Measurements from ENCODE around the gene MAB21L4.

MAB21L4 gene

GRCh38 chr2:240906911-240907590 lies 11.1 kb upstream of the MAB21L4 start:
- no peak for DNase-seq (ENCODE audit: extremely low read depth, low read depth)
- TF ChIP-seq CTCF (IDR thresholded peaks at IDR 0.05; ENCODE audit: low read depth, low read length, missing control alignments) = no peak
- no peak overlapping the region for H3K4me3 ChIP-seq (replicated peaks; ENCODE audit: low read depth, low read length)

DNA sequence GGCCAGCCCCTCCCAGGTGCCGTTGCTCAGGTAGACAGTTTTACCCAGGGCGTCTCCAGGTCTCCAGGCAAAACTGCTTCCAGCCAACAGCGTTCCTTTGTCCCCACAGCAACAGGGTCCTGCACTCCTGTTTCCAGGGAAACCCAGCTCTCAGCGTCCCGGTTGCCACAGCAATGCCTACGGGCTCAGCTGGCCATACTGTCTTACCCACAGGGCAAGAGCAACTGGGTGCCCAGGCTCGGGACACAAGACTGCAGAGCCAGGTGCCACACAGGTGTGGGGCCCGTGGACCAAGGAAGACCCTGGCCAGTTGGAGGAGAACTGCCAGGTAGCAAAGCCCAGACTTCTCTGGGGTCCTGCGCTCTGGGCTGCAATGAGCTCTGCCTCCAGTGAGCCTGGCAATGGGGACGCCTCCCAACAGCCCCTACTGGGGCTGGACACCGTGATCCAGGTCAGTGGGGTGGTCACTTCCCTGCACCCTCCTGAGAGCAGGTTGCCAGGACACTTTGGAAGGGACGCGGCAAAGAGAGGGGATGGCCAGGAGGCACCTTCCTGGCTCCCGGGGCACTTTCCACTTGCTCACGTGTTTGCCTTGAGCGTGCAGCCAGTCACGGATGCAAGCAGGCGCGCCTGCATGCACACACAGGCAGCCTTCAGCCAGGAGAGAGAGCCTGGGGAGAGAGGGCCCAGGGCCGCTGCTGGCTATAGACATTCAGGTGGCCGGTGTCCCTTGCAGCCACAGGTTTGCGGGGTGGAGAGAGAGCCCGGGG lies 10.4 kb upstream of the MAB21L4 start, which contains the start of gene CROCC2:
Gene CROCC2 (plus strand): TSS at position 196 of the 770 bp plus-strand sequence. CDS start 178 bp downstream, at position 374.
- no peak within 1 kb of the TSS for H3K4me3 ChIP-seq (replicated peaks; ENCODE audit: low read depth, low read length)
- TF ChIP-seq CTCF (IDR thresholded peaks at IDR 0.05; ENCODE audit: low read depth, low read length, missing control alignments) = no peak
- no peak for DNase-seq (ENCODE audit: extremely low read depth, low read depth)

GRCh38 chr2:240905176-240905781 lies 9.3 kb upstream of the MAB21L4 start:
- no peak for TF ChIP-seq CTCF (IDR thresholded peaks at IDR 0.05; ENCODE audit: low read depth, low read length, missing control alignments)
- DNase-seq (ENCODE audit: extremely low read depth, low read depth) = no peak
- no peak overlapping the region for H3K4me3 ChIP-seq (replicated peaks; ENCODE audit: low read depth, low read length)

GRCh38 chr2:240904216-240905175 lies 8.5 kb upstream of the MAB21L4 start:
- no peak overlapping the region for H3K4me3 ChIP-seq (replicated peaks; ENCODE audit: low read depth, low read length)

GRCh38 chr2:240903191-240904060 lies 7.5 kb upstream of the MAB21L4 start:
- no peak overlapping the region for H3K4me3 ChIP-seq (replicated peaks; ENCODE audit: low read depth, low read length)
- no peak for TF ChIP-seq CTCF (IDR thresholded peaks at IDR 0.05; ENCODE audit: low read depth, low read length, missing control alignments)
- no peak for DNase-seq (ENCODE audit: extremely low read depth, low read depth)

More at GRCh38 chr2:240904216-240905175, 8.5 kb upstream of the MAB21L4 start:
- no peak for DNase-seq (ENCODE audit: extremely low read depth, low read depth)
- TF ChIP-seq CTCF (IDR thresholded peaks at IDR 0.05; ENCODE audit: low read depth, low read length, missing control alignments) = no peak
